ENCODE results near the gene STK38L. TPM values are rescaled to one million over a fixed set of nuclear protein-coding genes. Genes with fewer than 3 reads are reported as not detected.

STK38L gene
- total and polyA plus RNA-seq, 10 of the 15 experiments (the other 5 are each of a cell fraction or from before 2014, with no cell fraction given): 43.0 to 154 (median 115) TPM

DNA sequence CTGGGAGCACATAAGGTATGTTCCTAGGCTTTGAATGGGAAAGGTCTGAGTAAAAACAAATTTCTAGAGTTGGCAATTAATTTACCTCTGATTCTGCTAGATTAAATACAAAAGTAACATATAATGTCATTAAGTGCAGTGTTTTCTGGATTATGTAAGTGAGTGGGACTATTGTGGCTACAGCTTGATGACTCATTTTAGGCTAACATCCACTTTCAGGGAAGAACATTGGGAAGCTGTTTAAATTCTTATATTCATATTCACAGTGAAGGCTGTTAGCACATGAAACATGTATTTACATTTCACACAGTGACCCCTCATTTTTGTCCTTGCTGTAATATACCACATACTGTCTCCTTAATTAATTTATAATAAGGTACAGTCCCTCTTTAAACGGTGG, 75.3 kb downstream of the STK38L start (continued):
- TF ChIP-seq, protein P1, sequence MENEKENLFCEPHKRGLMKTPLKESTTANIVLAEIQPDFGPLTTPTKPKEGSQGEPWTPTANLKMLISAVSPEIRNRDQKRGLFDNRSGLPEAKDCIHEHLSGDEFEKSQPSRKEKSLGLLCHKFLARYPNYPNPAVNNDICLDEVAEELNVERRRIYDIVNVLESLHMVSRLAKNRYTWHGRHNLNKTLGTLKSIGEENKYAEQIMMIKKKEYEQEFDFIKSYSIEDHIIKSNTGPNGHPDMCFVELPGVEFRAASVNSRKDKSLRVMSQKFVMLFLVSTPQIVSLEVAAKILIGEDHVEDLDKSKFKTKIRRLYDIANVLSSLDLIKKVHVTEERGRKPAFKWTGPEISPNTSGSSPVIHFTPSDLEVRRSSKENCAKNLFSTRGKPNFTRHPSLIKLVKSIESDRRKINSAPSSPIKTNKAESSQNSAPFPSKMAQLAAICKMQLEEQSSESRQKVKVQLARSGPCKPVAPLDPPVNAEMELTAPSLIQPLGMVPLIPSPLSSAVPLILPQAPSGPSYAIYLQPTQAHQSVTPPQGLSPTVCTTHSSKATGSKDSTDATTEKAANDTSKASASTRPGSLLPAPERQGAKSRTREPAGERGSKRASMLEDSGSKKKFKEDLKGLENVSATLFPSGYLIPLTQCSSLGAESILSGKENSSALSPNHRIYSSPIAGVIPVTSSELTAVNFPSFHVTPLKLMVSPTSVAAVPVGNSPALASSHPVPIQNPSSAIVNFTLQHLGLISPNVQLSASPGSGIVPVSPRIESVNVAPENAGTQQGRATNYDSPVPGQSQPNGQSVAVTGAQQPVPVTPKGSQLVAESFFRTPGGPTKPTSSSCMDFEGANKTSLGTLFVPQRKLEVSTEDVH (IDR thresholded peaks at IDR 0.05; ENCODE audit: low read depth, partially characterized antibody): no peak
- no peak for TF ChIP-seq ESRRA (IDR thresholded peaks at IDR 0.05; ENCODE audit: low read length)
- no peak for TF ChIP-seq ZNF384 (IDR thresholded peaks at IDR 0.05; ENCODE audit: borderline replicate concordance, low read depth, low read length)

DNA sequence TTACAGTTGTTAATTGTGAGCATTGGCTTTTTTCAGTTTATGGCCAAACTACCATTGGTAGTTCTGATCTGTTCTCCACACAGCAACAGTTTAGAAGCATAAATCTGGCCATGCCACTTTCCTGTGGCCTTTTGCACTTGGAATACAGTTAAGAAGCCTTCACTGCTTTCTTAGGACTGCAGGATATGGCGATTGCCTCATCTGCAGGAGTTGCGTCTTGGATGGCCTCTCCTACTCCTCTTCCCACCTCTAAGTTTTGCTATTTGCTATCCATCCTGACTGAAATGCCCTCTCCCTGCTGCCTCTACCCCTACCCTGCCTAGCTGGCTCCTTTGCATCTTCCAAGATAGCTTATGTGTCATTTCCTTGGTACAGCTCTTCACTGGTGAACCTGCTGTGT, 75.8 kb downstream of the STK38L start:
- WGBS (ENCODE audit: insufficient coverage, insufficient replicate concordance, low lambda C conversion rate, missing lambda C conversion rate): 94% methylated on average over 2 of the region's 2 CpGs
- POLR2A ChIA-PET: interaction anchor here (0.7 kb wide), 1 partner anchor 296 kb away, joined by 4 read pairs; no protein-coding TSS in a partner anchor
- FAIRE-seq (no peak), DNase-seq (ENCODE audit: low read depth, low spot score) (no peak), ATAC-seq (no peak)
- no peaks in the 10 kb centered on the region for H4K20me1 ChIP-seq (ENCODE audit: control insufficient read depth, insufficient read depth)
- no peaks in the 10 kb centered on the region for H3K27me3 ChIP-seq (replicated peaks in 1 of 2; ENCODE audit: control insufficient read depth in 2 of 2, insufficient read depth in 2 of 2, low read length in 1 of 2)
- H3K36me3 ChIP-seq (ENCODE audit: control insufficient read depth in 2 of 2, insufficient read depth in 2 of 2, low read length in 1 of 2): peaks cover 6 to 27% of the 10 kb centered on the region in 2 experiments
- RAD21 ChIA-PET (ENCODE audit: unreplicated experiment): interaction anchor here (0.6 to 8.8 kb wide), 3 partner anchors 11 to 330 kb away, joined by 3 to 64 read pairs (median 10); no protein-coding TSS in a partner anchor
- SMC1A ChIA-PET (ENCODE audit: uncharacterized antibody, unreplicated experiment): interaction anchor here (0.6 to 20.9 kb wide), 9 partner anchors 10 to 553 kb away, joined by 3 to 207 read pairs (median 4); no protein-coding TSS in a partner anchor
- no peaks in the 10 kb centered on the region for H3K4me1 ChIP-seq (ENCODE audit: control insufficient read depth, insufficient read depth, low read length)
- no peak overlapping the region for H3K4me3 ChIP-seq
- no peak overlapping the region for H2AFZ ChIP-seq (ENCODE audit: control insufficient read depth, low read depth, low read length)
- in situ Hi-C loops (cut with MboI): no loop called here
- H3K9me3 ChIP-seq (replicated peaks; ENCODE audit: control insufficient read depth, insufficient read depth, low read length): no peaks in the 10 kb centered on the region
- no TSS peak for BruUV-seq (replicated peaks)
- no peak overlapping the region for H3K4me2 ChIP-seq (ENCODE audit: control insufficient read depth, insufficient read depth)
- no peak overlapping the region for H3K27ac ChIP-seq (ENCODE audit: control insufficient read depth, insufficient read depth)
- no peaks in the 10 kb centered on the region for H3K79me2 ChIP-seq (ENCODE audit: control insufficient read depth, insufficient read depth, low read length)
- no peak overlapping the region for H3K9ac ChIP-seq (ENCODE audit: control insufficient read depth, insufficient read depth, low read length)
- intact Hi-C loops (cut with micrococcal nuclease; ENCODE audit: unreplicated experiment): no loop called here
- CTCF ChIA-PET: interaction anchor here (1.6 to 2.1 kb wide), 3 partner anchors 8 to 65 kb away, joined by 6 to 11 read pairs (median 6); no protein-coding TSS in a partner anchor
- TF ChIP-seq RAD21 (IDR thresholded peaks at IDR 0.05; ENCODE audit: insufficient read depth, low read depth, low read length): no peak
- TF ChIP-seq, protein P2, sequence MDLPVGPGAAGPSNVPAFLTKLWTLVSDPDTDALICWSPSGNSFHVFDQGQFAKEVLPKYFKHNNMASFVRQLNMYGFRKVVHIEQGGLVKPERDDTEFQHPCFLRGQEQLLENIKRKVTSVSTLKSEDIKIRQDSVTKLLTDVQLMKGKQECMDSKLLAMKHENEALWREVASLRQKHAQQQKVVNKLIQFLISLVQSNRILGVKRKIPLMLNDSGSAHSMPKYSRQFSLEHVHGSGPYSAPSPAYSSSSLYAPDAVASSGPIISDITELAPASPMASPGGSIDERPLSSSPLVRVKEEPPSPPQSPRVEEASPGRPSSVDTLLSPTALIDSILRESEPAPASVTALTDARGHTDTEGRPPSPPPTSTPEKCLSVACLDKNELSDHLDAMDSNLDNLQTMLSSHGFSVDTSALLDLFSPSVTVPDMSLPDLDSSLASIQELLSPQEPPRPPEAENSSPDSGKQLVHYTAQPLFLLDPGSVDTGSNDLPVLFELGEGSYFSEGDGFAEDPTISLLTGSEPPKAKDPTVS (IDR thresholded peaks at IDR 0.05; ENCODE audit: low read depth, low read length): no peak
- TF ChIP-seq ZNF622 (IDR thresholded peaks at IDR 0.05): no peak
- TF ChIP-seq MXI1 (IDR thresholded peaks at IDR 0.05; ENCODE audit: low read depth, low read length): no peak
- TF ChIP-seq MTA2 (IDR thresholded peaks at IDR 0.05; ENCODE audit: low read depth): no peak
- TF ChIP-seq, protein P3, sequence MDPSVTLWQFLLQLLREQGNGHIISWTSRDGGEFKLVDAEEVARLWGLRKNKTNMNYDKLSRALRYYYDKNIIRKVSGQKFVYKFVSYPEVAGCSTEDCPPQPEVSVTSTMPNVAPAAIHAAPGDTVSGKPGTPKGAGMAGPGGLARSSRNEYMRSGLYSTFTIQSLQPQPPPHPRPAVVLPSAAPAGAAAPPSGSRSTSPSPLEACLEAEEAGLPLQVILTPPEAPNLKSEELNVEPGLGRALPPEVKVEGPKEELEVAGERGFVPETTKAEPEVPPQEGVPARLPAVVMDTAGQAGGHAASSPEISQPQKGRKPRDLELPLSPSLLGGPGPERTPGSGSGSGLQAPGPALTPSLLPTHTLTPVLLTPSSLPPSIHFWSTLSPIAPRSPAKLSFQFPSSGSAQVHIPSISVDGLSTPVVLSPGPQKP (IDR thresholded peaks at IDR 0.05; ENCODE audit: low read depth, low read length): no peak
- no peak for TF ChIP-seq TCF12 (IDR thresholded peaks at IDR 0.05; ENCODE audit: low read depth, low read length)
- TF ChIP-seq, protein P4, sequence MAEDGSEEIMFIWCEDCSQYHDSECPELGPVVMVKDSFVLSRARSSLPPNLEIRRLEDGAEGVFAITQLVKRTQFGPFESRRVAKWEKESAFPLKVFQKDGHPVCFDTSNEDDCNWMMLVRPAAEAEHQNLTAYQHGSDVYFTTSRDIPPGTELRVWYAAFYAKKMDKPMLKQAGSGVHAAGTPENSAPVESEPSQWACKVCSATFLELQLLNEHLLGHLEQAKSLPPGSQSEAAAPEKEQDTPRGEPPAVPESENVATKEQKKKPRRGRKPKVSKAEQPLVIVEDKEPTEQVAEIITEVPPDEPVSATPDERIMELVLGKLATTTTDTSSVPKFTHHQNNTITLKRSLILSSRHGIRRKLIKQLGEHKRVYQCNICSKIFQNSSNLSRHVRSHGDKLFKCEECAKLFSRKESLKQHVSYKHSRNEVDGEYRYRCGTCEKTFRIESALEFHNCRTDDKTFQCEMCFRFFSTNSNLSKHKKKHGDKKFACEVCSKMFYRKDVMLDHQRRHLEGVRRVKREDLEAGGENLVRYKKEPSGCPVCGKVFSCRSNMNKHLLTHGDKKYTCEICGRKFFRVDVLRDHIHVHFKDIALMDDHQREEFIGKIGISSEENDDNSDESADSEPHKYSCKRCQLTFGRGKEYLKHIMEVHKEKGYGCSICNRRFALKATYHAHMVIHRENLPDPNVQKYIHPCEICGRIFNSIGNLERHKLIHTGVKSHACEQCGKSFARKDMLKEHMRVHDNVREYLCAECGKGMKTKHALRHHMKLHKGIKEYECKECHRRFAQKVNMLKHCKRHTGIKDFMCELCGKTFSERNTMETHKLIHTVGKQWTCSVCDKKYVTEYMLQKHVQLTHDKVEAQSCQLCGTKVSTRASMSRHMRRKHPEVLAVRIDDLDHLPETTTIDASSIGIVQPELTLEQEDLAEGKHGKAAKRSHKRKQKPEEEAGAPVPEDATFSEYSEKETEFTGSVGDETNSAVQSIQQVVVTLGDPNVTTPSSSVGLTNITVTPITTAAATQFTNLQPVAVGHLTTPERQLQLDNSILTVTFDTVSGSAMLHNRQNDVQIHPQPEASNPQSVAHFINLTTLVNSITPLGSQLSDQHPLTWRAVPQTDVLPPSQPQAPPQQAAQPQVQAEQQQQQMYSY (CRISPR knock-in tag; IDR thresholded peaks at IDR 0.05): no peak
- TF ChIP-seq IKZF1 (conservative IDR thresholded peaks at IDR 0.05): no peak
- no peak for TF ChIP-seq BMI1 (IDR thresholded peaks at IDR 0.05; ENCODE audit: borderline replicate concordance)
- no peak for TF ChIP-seq BCL11A (IDR thresholded peaks at IDR 0.05; ENCODE audit: low read depth, low read length)

All from GM12878 (cell line).